GM04503 (cell line): Measurements from ENCODE around the gene ERGIC1.

ENCODE experiments used
- DNase-seq: peaks from one replicate; pipeline ENCODE4 v3.0.0-alpha.2; 2012; ENCODE audit warnings: low read depth

The ERGIC1 gene

DNA sequence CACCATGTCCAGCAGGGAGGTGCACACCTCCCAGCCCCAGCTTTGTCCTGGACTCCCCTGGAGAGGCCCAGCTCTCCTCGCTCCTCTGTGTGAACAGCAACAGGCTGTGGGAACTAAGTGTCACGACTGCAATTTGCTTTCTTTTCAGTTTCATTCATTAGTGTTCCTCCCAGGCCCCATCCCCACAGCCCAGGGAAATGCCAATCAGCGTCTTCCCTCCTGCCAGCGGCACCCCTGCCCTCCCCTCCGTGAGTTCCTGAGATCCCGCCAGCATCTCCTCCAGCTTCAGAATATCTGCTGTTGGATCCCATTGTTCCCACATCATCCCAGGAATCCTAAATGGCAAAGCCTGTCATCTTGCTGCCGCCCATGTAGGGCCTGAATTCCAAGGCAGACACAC is 112.1 kb downstream of the ERGIC1 start:
- no peak for DNase-seq

DNA sequence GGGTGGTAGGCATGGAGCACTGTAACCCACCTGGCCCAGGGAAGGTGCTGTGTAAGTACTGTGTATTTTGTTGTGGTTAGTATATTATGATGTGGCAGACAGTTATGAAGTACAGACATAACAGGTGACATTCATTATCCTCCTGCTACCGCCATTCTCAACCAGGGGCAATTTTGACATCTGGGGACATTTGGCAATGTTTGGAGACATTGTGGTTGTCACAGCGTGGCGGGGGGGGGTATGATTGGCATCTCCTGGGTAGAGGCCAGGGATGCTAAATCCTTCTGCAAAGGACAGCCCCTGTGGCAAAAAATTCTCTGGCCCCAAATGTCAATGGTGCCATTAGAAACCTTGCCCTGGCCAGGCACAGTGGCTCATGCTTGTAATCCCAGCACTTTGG is 115.4 kb downstream of the ERGIC1 start:
- DNase-seq: no peak

- DNase-seq: no peak
Observed at GRCh38 chr5:172950176-172950965, 116.3 kb downstream of the ERGIC1 start.

DNA sequence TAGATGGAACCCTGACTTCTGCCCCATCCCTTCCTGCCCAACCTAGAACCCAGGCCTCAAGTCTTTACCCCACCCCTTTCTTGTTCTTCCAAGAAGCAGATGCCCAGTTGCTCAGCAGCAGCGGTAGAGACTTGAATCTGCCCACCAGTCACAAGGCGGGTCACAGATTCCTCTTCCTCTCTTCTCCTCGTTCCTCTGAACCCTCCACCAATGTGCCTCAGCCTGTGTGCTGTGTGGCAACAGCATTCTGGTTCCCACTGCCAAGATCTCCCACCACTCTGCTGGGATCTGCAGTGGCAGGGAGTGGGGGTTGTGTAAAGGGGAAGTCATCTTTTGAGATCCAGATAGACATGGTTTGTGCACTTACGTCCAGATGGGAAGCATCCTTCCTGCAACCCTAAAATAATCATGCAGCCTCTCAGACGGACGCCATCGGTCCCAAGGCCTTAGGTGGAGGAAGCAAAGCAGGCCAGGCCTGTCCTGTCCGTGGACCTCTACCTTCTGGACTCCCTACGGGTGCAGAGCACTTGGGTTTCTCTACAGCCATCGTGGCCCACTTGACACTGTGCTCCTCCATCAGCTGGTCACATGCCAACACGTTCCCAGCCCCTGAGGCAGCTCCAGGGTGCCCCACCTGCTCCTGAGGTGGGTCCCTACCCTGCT is 117.5 kb downstream of the ERGIC1 start:
- no peak for DNase-seq

GRCh38 chr5:172952034-172952511 is 118.0 kb downstream of the ERGIC1 start:
- peak; percentile 91 for DNase-seq

DNA sequence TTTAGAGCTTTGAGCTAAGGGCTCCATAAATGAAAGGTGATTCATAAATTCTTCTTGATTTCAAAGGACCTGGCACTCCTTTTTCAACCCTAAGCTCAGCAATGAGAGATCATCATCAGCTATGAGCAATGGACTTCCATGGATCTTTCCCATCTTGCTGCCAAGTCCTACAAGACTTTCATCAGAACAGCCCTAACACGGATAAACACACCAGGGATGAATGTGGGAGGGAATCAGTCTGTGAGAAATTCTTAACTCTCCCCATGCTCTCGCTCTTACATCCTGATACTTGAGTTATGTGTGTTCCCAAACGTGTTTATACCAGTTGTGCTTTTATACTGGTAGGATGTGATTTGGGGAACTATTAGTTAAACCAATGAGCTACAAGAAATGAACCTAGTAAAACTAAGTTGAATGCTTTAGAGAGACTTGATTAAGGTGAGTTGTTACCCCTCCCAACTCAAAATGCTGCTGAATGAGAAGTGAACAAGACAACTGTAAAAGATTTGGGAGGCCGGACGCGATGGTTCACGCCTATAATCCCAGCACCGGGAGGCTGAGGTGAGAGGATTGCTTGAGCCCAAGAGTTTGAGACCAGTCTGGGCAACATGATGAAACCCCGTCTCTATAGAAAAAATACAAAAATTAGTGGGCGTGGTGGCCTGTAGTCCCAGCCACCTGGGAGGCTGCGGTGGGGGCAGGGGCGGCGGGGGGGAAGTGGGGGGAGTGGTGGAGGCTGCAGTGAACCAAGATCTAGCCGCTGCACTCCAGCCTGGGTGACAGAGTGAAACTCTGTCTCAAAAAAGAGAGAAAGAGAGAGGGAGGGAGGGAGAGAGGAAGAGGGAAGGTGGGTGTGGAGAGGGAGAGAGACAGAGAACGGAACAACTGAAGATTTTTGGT is 120.0 kb downstream of the ERGIC1 start:
- peak; percentile 99 for DNase-seq

DNA sequence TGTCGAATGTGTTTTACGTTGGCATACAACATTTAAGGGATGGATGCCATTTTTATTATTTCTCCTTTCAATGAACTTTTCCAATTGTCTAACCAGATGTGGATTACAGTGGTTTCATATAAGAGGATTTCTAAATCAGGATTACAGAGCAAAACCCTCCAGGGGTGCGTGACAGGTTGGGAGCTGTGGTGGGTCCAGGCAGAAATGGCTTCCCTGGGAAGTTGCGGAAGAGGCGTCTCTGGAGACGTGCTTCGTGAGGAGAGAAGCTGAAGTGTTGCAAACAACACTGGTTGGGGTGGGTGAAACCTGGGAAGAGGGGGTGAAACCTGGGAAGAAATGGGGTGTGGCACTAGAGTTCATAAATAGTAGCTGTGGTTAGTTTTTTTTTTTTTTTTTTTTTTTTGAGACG is 120.7 kb downstream of the ERGIC1 start:
- no peak for DNase-seq

GRCh38 chr5:172956228-172956627 is 122.2 kb downstream of the ERGIC1 start:
- DNase-seq: no peak

GRCh38 chr5:172956936-172957335 is 122.9 kb downstream of the ERGIC1 start:
- DNase-seq: no peak

- DNase-seq: no peak
Observed at GRCh38 chr5:172957458-172957857, 123.4 kb downstream of the ERGIC1 start.

- no peak for DNase-seq
Observed at GRCh38 chr5:172958331-172959046, 124.4 kb downstream of the ERGIC1 start.

GRCh38 chr5:172959824-172960799 is 126.1 kb downstream of the ERGIC1 start:
- DNase-seq: no peak

- DNase-seq: no peak
Observed at GRCh38 chr5:172969921-172970320, 135.9 kb downstream of the ERGIC1 start.

DNA sequence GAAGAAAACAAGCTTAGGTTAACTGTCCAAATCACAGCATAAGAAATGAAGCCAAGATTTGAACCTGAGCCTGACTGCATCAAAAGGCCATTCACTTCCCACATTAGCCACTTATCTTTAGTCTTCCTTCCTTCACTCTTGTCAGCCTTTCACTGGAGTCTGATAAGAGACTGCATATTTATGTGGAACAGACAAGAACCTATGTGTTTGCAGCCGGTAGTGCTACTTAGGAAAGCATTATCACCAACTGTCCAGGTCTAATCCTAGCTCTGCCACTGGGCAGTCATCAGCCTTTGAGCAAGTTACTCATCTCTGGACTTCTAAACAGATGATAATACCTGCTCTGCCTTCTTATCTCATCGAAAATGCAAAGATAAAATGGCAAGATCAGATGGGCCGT is 137.4 kb downstream of the ERGIC1 start:
- DNase-seq: no peak

DNA sequence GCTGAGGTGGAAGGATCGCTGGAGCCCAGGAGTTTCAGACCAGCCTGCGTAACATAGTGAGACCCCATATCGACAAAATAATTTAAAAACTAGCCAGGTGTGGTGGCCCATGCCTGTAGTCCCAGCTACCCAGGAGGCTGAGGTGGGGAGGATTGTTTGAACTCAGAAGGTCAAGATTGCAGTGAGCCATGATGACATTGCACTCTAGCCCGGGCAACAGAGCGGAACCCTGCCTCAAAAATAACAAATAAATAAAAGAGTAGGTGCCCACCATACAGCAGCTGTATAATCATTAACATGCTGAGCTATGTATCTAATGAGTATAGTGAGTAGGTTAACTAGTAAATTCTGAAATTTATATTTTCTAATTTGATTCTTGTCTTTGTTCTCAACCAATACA is 138.5 kb downstream of the ERGIC1 start:
- no peak for DNase-seq

- DNase-seq: no peak
Observed at GRCh38 chr5:172973127-172973916, 139.3 kb downstream of the ERGIC1 start.

GRCh38 chr5:172973931-172974330 is 139.9 kb downstream of the ERGIC1 start:
- DNase-seq: no peak

GRCh38 chr5:172975289-172975688 is 141.2 kb downstream of the ERGIC1 start:
- no peak for DNase-seq

DNA sequence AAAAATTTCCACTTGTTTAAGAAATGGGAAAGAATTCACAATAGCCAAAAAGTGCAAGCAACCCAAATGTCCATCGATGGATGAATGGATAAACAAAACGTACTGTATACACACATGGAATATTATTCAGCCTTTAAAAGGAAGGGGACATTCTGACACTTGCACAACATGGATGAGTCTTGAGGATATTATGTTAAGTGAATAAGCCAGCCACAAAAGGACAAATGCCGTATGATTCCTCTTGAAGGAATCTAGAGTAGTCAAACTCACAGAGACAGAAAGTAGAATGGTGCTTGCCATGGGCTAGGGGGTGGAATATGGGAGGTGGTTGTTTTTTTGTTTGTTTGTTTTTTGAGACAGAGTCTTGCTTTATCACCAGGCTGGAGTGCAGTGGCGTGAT is 145.7 kb downstream of the ERGIC1 start:
- DNase-seq: no peak

GRCh38 chr5:172981931-172982330 is 147.9 kb downstream of the ERGIC1 start:
- DNase-seq: no peak
